Chondrocyte (in vitro differentiated cells): Measurements from ENCODE around the gene FUT1. TPM values are rescaled to one million over a fixed set of nuclear protein-coding genes. Genes with fewer than 3 reads are reported as not detected.

Experiments used
- DNase-seq: peaks from one replicate; pipeline ENCODE4 v3.0.0; 2021; ENCODE audit warnings: mixed read lengths, low spot score
- H3K27ac Mint-ChIP-seq: one replicate; pipeline ENCODE4 v1.8.0; 2021; ENCODE audit warnings: mild to moderate bottlenecking, moderate library complexity, mixed read lengths; ENCODE audit not compliant: unreplicated experiment
- H3K27me3 Mint-ChIP-seq: 2 replicates; pipeline ENCODE4 v1.8.0; 2021; ENCODE audit warnings: low read depth, mixed read lengths
- H3K36me3 Mint-ChIP-seq: 2 replicates; pipeline ENCODE4 v1.8.0; 2021; ENCODE audit warnings: low read depth, mixed read lengths
- H3K4me1 Mint-ChIP-seq: 2 replicates; pipeline ENCODE4 v1.8.0; 2021; ENCODE audit warnings: low read depth, mild to moderate bottlenecking, mixed read lengths
- H3K4me3 Mint-ChIP-seq: one replicate; pipeline ENCODE4 v1.8.0; 2021; ENCODE audit warnings: mild to moderate bottlenecking, moderate library complexity, mixed read lengths; ENCODE audit not compliant: unreplicated experiment
- H3K9me3 Mint-ChIP-seq: 2 replicates; pipeline ENCODE4 v1.8.0; 2021; ENCODE audit warnings: low read depth, mixed read lengths
- total RNA-seq: library from RNA; stranded (reverse); gene quantifications from 3 replicates; pipeline ENCODE4 v1.2.1, GENCODE V29; 2021
- TF ChIP-seq, protein P1 (sequence below): fragments of 200-600 bp; sonication (generic); IDR thresholded peaks from 2 replicates; pipeline ENCODE4 v1.5.0; 2021; ENCODE audit warnings: antibody characterized with exemption, mild to moderate bottlenecking, moderate library complexity

Gene FUT1
- total RNA-seq, 1 donor from 2014 or later, result 0.52 TPM

DNA sequence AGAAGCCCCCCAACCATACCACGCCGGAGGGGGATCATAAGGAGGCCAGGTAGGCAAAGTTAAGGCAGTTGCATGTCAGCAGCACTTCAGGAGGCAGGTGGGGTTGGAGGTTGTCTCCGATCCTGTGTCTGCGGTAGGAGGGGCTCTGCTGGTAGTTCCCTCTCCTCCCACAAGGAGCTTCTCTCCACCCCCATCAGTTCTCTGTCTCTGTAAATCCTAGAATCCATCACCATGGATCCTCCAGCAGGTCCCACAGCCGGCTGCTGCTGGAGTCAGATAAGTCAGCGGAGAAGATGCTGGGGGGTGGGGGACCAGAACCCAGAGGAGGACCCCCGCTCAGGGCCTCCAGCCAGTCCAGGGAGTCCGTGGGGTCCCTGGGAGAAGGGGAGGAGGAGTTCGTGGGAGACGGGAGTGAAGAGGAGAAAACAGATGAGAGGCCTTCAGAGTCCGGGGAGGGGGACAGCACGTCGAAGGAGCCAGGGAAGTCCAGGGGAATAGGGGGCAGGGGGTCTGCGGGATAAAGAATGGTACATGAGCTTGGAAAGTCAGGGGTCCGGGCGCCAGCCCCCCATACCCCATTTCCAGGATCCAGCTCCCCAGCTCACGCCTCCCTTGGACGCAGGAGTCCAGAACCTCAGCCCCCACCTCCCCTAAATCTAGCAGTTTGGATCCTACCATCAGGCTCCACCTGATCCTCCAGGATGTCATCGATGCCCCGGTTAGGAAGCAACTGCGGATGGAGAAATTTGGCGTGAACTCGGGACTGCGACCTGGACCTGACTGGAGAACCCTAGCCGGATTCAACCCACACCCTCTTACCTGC lies 39.2 kb downstream of the FUT1 start:
- DNase-seq, result no peak
- H3K36me3 Mint-ChIP-seq, result no peaks in the 10 kb centered on the region
- TF ChIP-seq, protein P1, sequence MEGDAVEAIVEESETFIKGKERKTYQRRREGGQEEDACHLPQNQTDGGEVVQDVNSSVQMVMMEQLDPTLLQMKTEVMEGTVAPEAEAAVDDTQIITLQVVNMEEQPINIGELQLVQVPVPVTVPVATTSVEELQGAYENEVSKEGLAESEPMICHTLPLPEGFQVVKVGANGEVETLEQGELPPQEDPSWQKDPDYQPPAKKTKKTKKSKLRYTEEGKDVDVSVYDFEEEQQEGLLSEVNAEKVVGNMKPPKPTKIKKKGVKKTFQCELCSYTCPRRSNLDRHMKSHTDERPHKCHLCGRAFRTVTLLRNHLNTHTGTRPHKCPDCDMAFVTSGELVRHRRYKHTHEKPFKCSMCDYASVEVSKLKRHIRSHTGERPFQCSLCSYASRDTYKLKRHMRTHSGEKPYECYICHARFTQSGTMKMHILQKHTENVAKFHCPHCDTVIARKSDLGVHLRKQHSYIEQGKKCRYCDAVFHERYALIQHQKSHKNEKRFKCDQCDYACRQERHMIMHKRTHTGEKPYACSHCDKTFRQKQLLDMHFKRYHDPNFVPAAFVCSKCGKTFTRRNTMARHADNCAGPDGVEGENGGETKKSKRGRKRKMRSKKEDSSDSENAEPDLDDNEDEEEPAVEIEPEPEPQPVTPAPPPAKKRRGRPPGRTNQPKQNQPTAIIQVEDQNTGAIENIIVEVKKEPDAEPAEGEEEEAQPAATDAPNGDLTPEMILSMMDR, result peak; percentile 50

DNA sequence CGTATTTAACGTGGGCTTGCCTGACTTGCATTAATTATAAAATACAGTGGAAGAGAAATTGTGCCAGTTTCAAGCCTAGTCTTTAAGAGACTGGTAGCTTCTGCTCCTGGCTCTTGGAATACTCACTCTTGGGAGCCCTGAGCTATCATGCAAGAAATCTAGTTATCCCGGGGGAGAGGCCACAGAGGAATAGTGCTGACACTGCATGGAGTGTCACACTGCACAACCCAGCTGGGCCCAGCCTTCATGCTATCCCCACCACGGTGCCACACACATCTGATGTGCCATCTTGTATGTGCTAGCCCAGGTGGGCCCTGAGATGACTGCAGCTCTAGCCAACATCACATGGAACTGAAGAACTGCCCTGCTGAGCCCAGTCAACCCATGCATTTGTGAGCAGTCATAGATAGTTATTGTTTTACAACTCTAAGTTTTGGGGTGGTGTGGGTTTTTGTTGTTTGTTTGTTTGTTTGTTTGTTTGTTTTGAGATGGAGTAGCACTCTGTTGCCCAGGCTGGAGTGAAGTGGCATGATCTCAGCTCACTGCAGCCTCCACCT lies 41.3 kb downstream of the FUT1 start:
- Mint-ChIP-seq H3K27me3 (no peaks in the 10 kb centered on the region), H3K9me3 (no peaks in the 10 kb centered on the region), H3K27ac (no peak overlapping the region), H3K4me1 (peaks cover 29% of the 10 kb centered on the region), H3K36me3 (no peaks in the 10 kb centered on the region), H3K4me3 (no peak overlapping the region)
- TF ChIP-seq, protein P1, result no peak
- DNase-seq, result no peak

More for the DNA sequence above, 39.2 kb downstream of the FUT1 start:
- Mint-ChIP-seq H3K9me3 (no peaks in the 10 kb centered on the region), H3K27me3 (no peaks in the 10 kb centered on the region), H3K4me1 (peaks cover 37% of the 10 kb centered on the region), H3K27ac (peak overlapping the region; percentile 24), H3K4me3 (peak overlapping the region; percentile 91)

- H3K36me3 Mint-ChIP-seq, result peaks cover 3% of the 10 kb centered on the region
- DNase-seq, result no peak
- TF ChIP-seq, protein P1, result no peak
- peaks cover 8% of the 10 kb centered on the region for H3K4me1 Mint-ChIP-seq
- no peaks in the 10 kb centered on the region for H3K9me3 Mint-ChIP-seq
- H3K4me3 Mint-ChIP-seq, result no peak overlapping the region
- H3K27ac Mint-ChIP-seq, result no peak overlapping the region
- H3K27me3 Mint-ChIP-seq, result no peaks in the 10 kb centered on the region
Measured at GRCh38 chr19:48708471-48708870, 44.0 kb downstream of the FUT1 start.

GRCh38 chr19:48705431-48705830 lies 47.0 kb downstream of the FUT1 start:
- no peaks in the 10 kb centered on the region for H3K27me3 Mint-ChIP-seq
- no peak for DNase-seq
- H3K4me3 Mint-ChIP-seq, result no peak overlapping the region
- H3K4me1 Mint-ChIP-seq, result no peaks in the 10 kb centered on the region
- TF ChIP-seq, protein P1, result no peak
- peaks cover 5% of the 10 kb centered on the region for H3K36me3 Mint-ChIP-seq
- H3K9me3 Mint-ChIP-seq, result no peaks in the 10 kb centered on the region
- no peak overlapping the region for H3K27ac Mint-ChIP-seq

DNA sequence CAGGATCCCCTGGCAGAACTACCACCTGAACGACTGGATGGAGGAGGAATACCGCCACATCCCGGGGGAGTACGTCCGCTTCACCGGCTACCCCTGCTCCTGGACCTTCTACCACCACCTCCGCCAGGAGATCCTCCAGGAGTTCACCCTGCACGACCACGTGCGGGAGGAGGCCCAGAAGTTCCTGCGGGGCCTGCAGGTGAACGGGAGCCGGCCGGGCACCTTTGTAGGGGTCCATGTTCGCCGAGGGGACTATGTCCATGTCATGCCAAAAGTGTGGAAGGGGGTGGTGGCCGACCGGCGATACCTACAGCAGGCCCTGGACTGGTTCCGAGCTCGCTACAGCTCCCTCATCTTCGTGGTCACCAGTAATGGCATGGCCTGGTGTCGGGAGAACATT lies 49.1 kb downstream of the FUT1 start:
- peaks cover 5% of the 10 kb centered on the region for H3K36me3 Mint-ChIP-seq
- H3K9me3 Mint-ChIP-seq, result no peaks in the 10 kb centered on the region
- H3K27me3 Mint-ChIP-seq, result no peaks in the 10 kb centered on the region
- no peak overlapping the region for H3K4me3 Mint-ChIP-seq
- no peaks in the 10 kb centered on the region for H3K4me1 Mint-ChIP-seq
- DNase-seq, result no peak
- TF ChIP-seq, protein P1, result no peak
- H3K27ac Mint-ChIP-seq, result no peak overlapping the region
